Keratinocyte (primary cell): ENCODE results near the gene CSRP1. TPM values are rescaled to one million over a fixed set of nuclear protein-coding genes. Genes with fewer than 3 reads are reported as not detected.

Experiments
- DNase-seq: peaks from one replicate; pipeline ENCODE4 v3.0.0-alpha.2; 2011; ENCODE audit warnings: low read depth, missing footprints, low spot score
- FAIRE-seq: peaks from 2 replicates; lab custom pipeline; 2011; peaks lifted over from hg19 to GRCh38; lab: Jason Lieb, UNC
- H2AFZ ChIP-seq: 2 replicates; pipeline ENCODE4 v1.6.0; 2012; ENCODE audit warnings: low read length, control low read depth, inconsistent platforms; ENCODE audit not compliant: control insufficient read depth
- H3K27ac ChIP-seq: 2 replicates; pipeline ENCODE4 v1.5.1; 2011; ENCODE audit warnings: low read length; ENCODE audit not compliant: control insufficient read depth, insufficient read depth
- H3K27me3 ChIP-seq: 3 replicates; pipeline ENCODE4 v1.6.0; 2011; ENCODE audit warnings: low read length; ENCODE audit not compliant: control insufficient read depth, insufficient read depth; ENCODE audit errors: extremely low read depth
- H3K36me3 ChIP-seq, 2 experiments: 2 replicates in 1 of 2; 3 replicates in 1 of 2; pipeline ENCODE4 v1.5.1; 2011; ENCODE audit warnings: low read length in 2 of 2, mild to moderate bottlenecking in 1 of 2; ENCODE audit not compliant: control insufficient read depth in 2 of 2, insufficient read depth in 2 of 2; ENCODE audit errors: extremely low read depth in 1 of 2
- H3K4me1 ChIP-seq: 3 replicates; pipeline ENCODE4 v1.5.1; 2011; ENCODE audit warnings: low read length; ENCODE audit not compliant: control insufficient read depth, insufficient read depth; ENCODE audit errors: extremely low read depth
- H3K4me2 ChIP-seq: 3 replicates; pipeline ENCODE4 v1.6.0; 2011; ENCODE audit warnings: low read depth, low read length; ENCODE audit not compliant: control insufficient read depth, insufficient read depth; ENCODE audit errors: extremely low read depth
- H3K4me3 ChIP-seq, 3 experiments: fragments of 200-600 bp in 1 of 3; sonication (generic) in 1 of 3; 2 replicates in 2 of 3; 3 replicates in 1 of 3; pipeline ENCODE4 v1.5.1; 2011 to 2016; ENCODE audit warnings: low read length in 3 of 3, mild to moderate bottlenecking in 3 of 3, control low read depth in 2 of 3, inconsistent platforms in 1 of 3, low read depth in 1 of 3, mixed read lengths in 1 of 3, mixed run types in 1 of 3, moderate library complexity in 1 of 3; ENCODE audit not compliant: control insufficient read depth in 2 of 3, insufficient read depth in 2 of 3; ENCODE audit errors: extremely low read depth in 1 of 3
- H3K79me2 ChIP-seq: 2 replicates; pipeline ENCODE4 v1.6.0; 2012; ENCODE audit warnings: low read length; ENCODE audit not compliant: control insufficient read depth, insufficient read depth
- H3K9ac ChIP-seq: 3 replicates; pipeline ENCODE4 v1.6.0; 2011; ENCODE audit warnings: low read length; ENCODE audit not compliant: control insufficient read depth, insufficient read depth; ENCODE audit errors: extremely low read depth
- H3K9me1 ChIP-seq: 3 replicates; pipeline ENCODE4 v1.6.0; 2011; ENCODE audit warnings: low read length; ENCODE audit not compliant: control insufficient read depth, insufficient read depth; ENCODE audit errors: extremely low read depth
- H3K9me3 ChIP-seq: 2 replicates; pipeline ENCODE4 v1.5.1; 2012; ENCODE audit warnings: low read depth, low read length; ENCODE audit not compliant: control insufficient read depth
- H4K20me1 ChIP-seq: 3 replicates; pipeline ENCODE4 v1.6.0; 2011; ENCODE audit warnings: low read length; ENCODE audit not compliant: control insufficient read depth, insufficient read depth; ENCODE audit errors: extremely low read depth
- EZH2 ChIP-seq: IDR thresholded peaks from one replicate; pipeline ENCODE4 v1.6.1; 2012; ENCODE audit warnings: inconsistent platforms, mild to moderate bottlenecking, low read length, moderate library complexity
- dilution Hi-C: fragments of 300-500 bp; cut with MboI; formaldehyde crosslinking; loops from one replicate; pipeline ENCODE4 v1.7.0; 2020; ENCODE audit warnings: low sequenced_read_pairs; ENCODE audit not compliant: extremely low pct_ligation_motif_present
- polyA plus RNA-seq, 5 experiments: library from polyadenylated mRNA; depleted of rRNA in 3 of 5; stranded (reverse) in 3 of 5; stranded (forward) in 1 of 5; unstranded in 1 of 5; fragments of >200 nt; gene quantifications; 1 replicate in 1 of 5; 2 replicates in 3 of 5; 3 replicates in 1 of 5; pipeline versions ENCODE4 v1.2.1 to v1.2.3, GENCODE V29; 2011 to 2012; ENCODE audit warnings: missing spikeins in 2 of 5, low read depth in 1 of 5, low replicate concordance in 1 of 5
- TF ChIP-seq, protein P1 (sequence below), 3 experiments: IDR thresholded peaks in 1 of 3; conservative IDR thresholded peaks in 1 of 3; optimal IDR thresholded peaks in 1 of 3; 2 replicates in 2 of 3; 3 replicates in 1 of 3; pipeline versions ENCODE3 to v1.5.1; 2011; ENCODE audit warnings: low read length in 3 of 3, mild to moderate bottlenecking in 3 of 3, moderate library complexity in 2 of 3, control low read depth in 1 of 3, inconsistent platforms in 1 of 3; ENCODE audit not compliant: insufficient read depth in 2 of 3; ENCODE audit errors: extremely low read depth in 1 of 3

CSRP1 gene
- polyA plus RNA-seq, 1 donor (not counting 4 experiments of a cell fraction or from before 2014, with no cell fraction given), result 168 TPM

DNA sequence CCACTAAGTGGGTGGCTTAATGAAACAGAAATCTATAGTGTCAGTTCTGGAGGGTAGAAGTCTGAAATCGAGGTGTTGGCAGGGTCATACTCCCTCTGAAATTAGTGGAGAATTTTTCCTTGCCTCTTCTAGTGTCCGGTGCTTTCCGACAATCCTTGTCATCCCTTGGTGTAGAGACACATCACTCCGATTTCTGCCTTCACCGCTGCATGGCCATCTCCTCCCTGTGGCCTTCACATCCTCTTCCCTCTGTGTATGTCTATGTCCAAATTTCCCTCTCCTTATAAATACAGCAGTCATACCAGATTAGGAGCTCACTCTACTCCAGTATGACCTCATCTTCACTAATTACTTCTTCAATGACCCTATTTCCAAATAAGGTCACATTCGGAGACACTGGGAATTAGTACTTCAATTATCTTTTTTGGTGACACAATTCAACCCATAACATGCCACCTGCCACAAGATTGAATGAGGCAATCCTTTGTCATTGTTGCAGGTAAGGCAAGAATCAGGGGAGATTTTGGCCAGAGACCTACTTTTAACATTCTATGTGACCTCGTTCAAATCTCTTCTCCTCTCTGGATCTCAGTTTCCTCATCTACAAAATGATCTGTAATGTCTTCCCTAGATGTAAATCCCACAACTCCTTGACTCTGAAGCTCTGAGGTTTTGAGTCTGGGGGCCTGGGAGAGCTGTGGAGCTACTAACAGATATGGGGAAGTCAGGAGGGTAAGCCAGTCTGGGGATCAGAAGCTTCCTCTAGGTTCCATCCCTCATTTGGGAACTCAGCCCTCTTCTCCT, 48.1 kb upstream of the CSRP1 start:
- Histone ChIP-seq H3K4me1 (no peaks in the 10 kb centered on the region), H3K36me3 (no peaks in the 10 kb centered on the region), H4K20me1 (no peaks in the 10 kb centered on the region), H3K27me3 (no peaks in the 10 kb centered on the region), H3K4me2 (no peak overlapping the region), H3K9me1 (no peaks in the 10 kb centered on the region), H3K79me2 (no peaks in the 10 kb centered on the region), H3K9ac (no peak overlapping the region), H3K9me3 (no peaks in the 10 kb centered on the region), H2AFZ (no peak overlapping the region), H3K27ac (no peak overlapping the region), H3K4me3 (no peak overlapping the region)
- DNase-seq, result no peak
- no peak for FAIRE-seq
- TF ChIP-seq, protein P1, sequence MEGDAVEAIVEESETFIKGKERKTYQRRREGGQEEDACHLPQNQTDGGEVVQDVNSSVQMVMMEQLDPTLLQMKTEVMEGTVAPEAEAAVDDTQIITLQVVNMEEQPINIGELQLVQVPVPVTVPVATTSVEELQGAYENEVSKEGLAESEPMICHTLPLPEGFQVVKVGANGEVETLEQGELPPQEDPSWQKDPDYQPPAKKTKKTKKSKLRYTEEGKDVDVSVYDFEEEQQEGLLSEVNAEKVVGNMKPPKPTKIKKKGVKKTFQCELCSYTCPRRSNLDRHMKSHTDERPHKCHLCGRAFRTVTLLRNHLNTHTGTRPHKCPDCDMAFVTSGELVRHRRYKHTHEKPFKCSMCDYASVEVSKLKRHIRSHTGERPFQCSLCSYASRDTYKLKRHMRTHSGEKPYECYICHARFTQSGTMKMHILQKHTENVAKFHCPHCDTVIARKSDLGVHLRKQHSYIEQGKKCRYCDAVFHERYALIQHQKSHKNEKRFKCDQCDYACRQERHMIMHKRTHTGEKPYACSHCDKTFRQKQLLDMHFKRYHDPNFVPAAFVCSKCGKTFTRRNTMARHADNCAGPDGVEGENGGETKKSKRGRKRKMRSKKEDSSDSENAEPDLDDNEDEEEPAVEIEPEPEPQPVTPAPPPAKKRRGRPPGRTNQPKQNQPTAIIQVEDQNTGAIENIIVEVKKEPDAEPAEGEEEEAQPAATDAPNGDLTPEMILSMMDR (optimal IDR thresholded peaks at IDR 0.05 in 1 of 3, IDR thresholded peaks at IDR 0.05 in 1 of 3, conservative IDR thresholded peaks at IDR 0.05 in 1 of 3; ENCODE audit: extremely low read depth in 1 of 3, insufficient read depth in 2 of 3, low read length in 3 of 3), result no peak
- no peak for TF ChIP-seq EZH2
- dilution Hi-C loops, result loop anchor here (25.0 kb wide), 2 partner anchors 132 to 232 kb away; no protein-coding TSS in a partner anchor

DNA sequence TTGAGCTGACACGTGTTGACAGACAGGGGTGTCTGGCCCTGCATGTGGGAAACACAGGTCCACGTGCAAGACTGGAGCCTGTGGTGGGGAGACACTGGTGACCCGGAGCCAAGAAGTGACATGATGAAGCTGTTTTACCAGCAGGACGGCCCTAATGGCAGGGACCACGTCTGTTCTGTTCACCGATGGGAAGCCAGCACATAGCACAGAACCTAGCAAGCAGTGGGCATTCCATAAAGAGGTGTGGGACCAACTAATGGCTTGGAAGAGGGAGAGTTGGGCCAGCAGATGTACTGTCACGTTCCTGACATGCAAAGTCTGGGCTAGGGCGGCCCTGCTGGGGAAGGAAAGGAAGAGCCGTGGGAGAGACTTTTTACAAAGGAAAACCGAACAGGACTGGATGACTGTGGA, 47.3 kb upstream of the CSRP1 start:
- no peak overlapping the region for H3K9ac ChIP-seq
- no peaks in the 10 kb centered on the region for H3K9me1 ChIP-seq
- dilution Hi-C loops, result loop anchor here (25.0 kb wide), 2 partner anchors 133 to 233 kb away; no protein-coding TSS in a partner anchor
- H3K4me3 ChIP-seq, result no peak overlapping the region
- H3K4me1 ChIP-seq, result no peaks in the 10 kb centered on the region
- no peaks in the 10 kb centered on the region for H3K79me2 ChIP-seq
- H4K20me1 ChIP-seq, result no peaks in the 10 kb centered on the region
- no peaks in the 10 kb centered on the region for H3K36me3 ChIP-seq
- no peaks in the 10 kb centered on the region for H3K27me3 ChIP-seq
- TF ChIP-seq, protein P1 (optimal IDR thresholded peaks at IDR 0.05 in 1 of 3, IDR thresholded peaks at IDR 0.05 in 1 of 3, conservative IDR thresholded peaks at IDR 0.05 in 1 of 3; ENCODE audit: extremely low read depth in 1 of 3, insufficient read depth in 2 of 3, low read length in 3 of 3), result no peak
- TF ChIP-seq EZH2, result no peak
- FAIRE-seq (no peak), DNase-seq (no peak)
- H3K9me3 ChIP-seq, result no peaks in the 10 kb centered on the region
- H2AFZ ChIP-seq, result no peak overlapping the region
- no peak overlapping the region for H3K4me2 ChIP-seq
- no peak overlapping the region for H3K27ac ChIP-seq
